HS-5 (cell line): Measurements from ENCODE around the gene KCTD17.

Experiments used
- DNase-seq: peaks from one replicate; pipeline ENCODE4 v3.0.0-alpha.2; 2012; ENCODE audit warnings: low read depth

KCTD17 gene

DNA sequence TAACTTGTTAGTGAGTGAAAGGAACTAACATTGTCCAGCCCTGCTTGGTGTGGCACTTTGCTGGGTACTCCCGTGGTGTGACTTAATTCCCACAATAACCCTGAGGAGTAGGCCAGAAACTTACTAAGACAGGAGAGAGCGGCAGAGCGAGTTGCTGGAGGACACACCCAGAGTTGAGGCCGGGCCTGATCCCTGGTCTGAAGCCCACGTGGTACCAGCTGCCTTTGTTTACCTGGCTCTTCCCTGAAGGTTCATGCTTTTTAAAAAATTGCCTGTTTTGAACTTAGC lies 31.4 kb upstream of the KCTD17 start:
- DNase-seq = no peak

GRCh38 chr22:37021041-37021440 lies 30.5 kb upstream of the KCTD17 start:
- no peak for DNase-seq

- no peak for DNase-seq
Measured at GRCh38 chr22:37021710-37022482, 29.6 kb upstream of the KCTD17 start.

DNA sequence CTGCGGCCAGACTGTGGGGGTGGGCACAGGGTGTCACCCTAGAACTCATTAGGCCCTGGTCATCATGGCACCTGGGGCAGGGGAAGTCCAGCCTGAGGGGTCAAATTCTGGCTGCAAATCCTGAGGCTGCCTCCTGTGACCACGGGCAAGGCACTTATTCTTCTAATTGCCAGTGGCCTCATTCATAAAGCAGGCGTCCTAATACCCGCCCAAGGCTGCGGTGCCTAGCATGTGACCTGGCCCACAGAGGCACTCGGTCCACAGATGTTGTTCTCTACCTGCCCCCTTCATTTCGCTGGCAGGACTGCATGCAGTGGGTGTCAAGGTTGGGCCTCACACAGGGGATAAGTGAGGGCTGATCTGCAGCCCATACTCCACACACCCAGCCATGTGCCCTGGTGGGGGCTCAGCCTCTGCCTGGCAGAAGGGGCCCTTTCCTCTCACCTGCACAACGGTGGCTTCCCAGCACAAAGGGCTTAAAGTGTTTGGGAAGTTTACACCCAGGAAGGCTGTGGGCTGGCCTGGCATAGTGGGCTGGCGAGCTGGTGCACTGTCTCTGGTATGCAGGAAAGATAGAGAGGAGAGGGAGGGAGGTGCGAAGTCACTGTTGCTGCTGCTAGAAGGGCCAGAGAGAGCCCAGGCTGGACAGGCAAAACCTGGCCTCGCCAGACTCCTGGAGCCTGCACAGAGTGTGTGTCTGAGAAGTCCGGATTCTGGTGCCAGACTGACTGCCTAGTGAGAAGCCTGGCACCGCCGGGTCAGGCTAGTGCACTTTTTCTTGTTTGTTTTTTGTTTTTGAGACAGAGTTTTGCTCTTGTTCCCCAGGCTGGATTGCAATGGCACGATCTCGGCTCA lies 28.8 kb upstream of the KCTD17 start:
- DNase-seq = no peak

DNA sequence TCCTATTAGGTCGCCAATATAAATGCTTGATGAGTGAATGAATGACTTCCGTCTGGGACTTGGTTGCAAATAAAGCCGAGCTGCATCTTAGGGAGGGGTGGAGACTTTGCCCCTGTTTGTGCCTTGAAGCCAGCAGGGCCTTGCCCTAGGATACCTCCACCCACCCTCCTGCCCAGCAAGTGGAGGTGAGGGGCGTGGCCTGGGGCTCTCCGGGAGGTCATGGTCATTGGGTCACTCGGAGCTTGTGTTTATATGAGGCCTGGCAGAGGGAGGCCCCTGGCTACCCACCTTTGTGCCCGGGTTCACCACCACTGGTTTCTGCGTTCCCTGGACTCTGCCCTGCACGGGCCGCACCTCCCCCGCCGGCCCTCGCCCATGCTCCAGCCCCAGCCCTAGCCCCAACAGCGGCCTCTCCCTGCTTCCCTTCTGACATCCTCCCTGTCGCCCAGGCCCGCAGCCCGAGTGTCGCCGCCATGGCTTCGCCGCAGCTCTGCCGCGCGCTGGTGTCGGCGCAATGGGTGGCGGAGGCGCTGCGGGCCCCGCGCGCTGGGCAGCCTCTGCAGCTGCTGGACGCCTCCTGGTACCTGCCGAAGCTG lies 27.7 kb upstream of the KCTD17 start:
- no peak for DNase-seq

DNA sequence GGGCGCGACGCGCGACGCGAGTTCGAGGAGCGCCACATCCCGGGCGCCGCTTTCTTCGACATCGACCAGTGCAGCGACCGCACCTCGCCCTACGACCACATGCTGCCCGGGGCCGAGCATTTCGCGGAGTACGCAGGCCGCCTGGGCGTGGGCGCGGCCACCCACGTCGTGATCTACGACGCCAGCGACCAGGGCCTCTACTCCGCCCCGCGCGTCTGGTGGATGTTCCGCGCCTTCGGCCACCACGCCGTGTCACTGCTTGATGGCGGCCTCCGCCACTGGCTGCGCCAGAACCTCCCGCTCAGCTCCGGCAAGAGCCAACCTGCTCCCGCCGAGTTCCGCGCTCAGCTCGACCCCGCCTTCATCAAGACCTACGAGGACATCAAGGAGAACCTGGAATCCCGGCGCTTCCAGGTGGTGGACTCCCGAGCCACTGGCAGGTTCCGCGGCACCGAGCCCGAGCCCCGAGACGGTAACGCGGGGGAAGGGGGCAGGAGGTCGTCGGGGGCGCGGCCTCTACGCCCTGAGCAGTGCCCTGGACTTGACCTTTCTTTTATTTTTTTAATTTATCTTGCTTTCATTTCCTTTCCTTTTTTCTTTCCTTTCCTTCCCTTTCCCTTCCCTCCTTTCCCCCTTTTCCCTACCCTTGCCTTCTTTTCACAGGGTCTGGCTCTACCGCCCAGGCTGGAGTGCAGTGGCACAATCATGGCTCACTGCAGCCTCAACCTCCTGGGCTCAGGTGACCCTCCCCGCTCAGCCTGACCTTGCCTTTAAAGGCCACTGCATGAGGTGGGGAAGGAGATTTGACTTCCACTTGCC lies 27.0 kb upstream of the KCTD17 start:
- DNase-seq = no peak

- DNase-seq = no peak
Measured at GRCh38 chr22:37025500-37026070, 26.0 kb upstream of the KCTD17 start.

- no peak for DNase-seq
Measured at GRCh38 chr22:37026325-37026724, 25.2 kb upstream of the KCTD17 start.

- no peak for DNase-seq
Measured at GRCh38 chr22:37027556-37027955, 24.0 kb upstream of the KCTD17 start.

DNA sequence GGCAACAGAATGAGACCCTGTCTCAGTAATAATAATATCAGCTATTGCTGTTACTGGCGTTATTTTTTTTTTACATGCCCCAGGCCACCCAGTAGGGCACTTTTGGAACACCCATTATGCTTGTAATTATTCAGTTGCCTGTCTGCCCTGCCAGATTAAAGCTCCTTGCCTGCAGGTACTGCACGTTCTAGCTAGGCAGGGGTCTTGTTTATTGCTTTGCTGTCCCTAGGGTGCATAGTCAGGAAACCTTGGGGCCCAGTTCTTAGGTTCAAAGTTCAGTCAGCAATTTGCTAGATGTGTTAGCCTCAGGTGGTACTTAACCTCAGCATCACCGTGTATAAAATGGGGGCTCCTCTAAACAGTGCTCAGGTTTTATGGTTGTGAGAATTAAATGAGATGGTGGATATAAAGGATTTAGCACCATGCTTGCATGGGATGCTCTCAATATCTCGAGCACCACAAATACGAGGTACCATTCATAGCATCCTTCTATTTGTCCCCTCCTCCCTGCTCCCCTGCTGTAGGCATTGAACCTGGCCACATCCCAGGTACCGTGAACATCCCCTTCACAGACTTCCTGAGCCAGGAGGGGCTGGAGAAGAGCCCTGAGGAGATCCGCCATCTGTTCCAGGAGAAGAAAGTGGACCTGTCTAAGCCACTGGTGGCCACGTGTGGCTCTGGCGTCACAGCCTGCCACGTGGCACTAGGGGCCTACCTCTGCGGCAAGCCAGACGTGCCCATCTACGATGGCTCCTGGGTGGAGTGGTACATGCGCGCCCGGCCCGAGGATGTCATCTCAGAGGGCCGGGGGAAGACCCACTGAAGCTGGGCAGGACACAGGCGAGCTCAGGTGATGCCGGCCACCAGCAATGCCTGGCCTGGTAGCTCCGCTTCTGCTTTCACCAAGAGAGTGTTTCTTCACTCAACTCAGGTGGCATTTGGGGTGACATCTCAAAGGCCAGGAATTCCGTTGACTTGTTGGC lies 22.6 kb upstream of the KCTD17 start:
- no peak for DNase-seq

DNA sequence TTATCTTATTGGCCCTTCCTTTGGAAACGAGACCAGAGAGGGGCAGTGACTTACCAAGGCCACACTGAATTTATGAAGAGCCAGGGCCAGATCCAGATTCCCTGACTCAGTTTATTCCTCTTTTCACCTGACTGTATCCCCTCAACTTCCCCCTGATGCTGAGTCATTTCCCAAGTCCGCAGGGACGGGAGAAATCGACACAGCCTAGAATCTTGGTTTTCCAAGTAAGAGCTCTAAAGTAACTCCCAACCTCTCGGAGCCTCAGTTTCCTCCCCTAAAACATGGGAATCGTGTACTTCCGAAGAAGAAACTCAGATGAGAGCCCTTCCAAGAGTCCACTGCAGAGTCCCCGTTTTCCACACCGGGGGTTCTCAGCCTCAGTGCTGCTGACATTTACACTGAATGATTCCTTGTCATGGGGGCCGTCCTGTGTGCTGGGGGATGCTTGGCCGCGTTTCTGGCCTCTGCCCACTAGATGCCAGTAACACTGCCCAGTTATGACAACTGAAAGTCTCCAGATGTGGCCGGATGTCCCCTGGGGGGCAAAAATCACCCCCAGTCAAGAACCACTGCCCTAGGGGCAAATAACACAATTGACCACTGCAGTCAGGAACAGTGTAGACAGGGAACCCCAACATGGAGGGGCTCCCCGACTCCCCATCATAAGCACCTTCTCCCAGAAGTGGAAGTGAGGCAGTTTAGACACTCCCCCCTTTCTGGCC lies 20.8 kb upstream of the KCTD17 start:
- no peak for DNase-seq

DNA sequence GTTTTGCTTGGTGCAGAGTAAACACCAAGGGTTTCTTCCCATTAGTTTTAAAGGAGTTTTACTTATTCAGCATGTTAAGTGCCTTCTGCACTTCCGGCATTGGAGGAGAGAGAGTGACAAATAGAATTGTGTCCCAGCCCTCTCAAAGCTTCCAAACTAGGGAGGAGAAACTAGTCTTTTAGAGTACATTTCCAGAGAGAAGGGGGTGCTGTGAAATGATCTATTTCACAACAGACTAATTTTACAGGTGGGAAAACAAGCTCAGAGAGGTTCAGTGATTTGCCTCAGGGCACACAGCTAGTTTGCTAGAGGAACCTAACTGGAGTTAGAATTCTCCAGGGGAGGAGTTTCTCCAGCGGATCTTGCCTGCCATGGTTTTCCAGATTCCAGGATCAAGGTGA lies 19.4 kb upstream of the KCTD17 start:
- DNase-seq = no peak

DNA sequence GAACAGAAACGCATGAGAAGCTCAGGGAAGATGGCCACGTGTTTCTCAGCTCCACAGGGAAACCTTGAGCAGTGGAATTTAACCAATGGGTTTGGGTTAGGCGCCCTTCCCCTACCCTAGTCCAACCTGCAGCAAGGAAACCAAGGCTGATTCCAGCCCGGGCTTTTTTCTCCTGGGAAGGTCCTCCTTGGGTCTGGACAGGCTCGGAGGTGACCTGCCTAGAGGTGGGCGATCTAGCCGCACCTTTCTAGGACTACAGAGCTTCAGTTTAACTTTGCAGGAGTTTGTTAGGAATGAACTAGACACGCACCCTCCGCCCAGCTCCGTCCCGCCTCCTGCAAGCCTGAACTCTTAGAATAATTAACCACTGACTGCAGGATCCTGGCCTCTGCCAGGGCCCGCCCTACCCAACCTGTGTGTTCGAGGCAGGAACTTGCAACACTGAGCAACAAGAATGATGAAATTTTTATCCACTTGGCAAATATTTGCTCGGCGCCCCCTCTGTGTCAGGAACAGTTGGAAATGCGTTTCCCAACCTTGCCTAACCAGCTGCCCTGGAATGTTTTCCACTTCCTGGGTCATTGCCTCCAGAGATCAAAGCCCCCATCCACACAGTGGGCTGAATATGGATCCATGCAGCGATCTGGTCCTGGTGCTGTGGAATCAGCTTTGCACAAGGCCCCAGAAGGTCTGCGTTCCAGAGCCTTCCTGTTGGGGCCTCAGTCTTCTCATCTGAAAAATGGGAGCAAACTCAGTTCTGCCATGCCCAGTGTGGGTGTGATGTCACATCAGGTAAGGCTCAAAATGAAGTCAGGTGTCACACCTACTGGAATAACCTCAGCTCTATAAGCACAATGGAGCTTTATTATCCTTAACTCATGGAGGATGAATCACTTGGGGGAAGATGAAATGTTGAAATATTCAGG lies 18.7 kb upstream of the KCTD17 start:
- no peak for DNase-seq

DNA sequence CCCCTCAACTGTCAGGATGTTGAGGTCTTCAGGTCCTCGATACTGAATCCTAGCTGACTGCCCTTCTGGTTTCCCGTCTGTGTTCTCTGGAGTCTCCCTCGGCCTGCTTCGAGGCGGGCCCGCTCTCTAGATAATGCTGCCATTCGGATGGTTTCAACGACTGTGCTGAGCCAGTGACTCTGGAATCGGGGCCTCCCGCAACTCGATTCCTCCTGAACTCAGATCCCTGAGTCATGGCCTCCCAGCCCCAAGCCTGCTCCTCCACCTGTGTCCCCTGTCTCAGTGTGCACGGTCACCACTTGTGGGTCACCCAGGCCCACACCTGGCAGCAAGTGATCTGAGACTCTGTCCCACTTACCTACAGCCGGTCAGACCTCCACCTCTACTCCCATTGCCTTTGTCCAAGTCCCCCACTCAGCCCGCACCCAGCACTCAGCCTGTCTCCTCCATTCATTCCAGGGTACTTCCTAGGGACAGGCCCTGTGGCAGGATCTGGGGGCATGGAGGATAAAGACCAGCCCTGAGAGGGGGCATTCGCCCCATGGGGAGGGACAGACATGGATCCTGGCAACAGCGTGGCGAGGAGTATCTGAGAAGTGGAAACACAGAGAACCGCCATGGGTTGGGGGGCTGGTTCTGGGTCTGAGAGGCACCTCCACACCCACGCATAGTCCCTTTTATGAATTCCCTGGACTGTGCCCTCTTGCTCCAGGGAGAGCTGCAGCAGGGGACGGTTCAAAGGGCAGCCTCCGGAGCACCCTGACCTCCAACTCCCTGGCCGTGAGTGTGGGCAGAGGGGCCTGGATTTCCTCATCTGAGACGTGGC lies 17.7 kb upstream of the KCTD17 start:
- DNase-seq = no peak

DNA sequence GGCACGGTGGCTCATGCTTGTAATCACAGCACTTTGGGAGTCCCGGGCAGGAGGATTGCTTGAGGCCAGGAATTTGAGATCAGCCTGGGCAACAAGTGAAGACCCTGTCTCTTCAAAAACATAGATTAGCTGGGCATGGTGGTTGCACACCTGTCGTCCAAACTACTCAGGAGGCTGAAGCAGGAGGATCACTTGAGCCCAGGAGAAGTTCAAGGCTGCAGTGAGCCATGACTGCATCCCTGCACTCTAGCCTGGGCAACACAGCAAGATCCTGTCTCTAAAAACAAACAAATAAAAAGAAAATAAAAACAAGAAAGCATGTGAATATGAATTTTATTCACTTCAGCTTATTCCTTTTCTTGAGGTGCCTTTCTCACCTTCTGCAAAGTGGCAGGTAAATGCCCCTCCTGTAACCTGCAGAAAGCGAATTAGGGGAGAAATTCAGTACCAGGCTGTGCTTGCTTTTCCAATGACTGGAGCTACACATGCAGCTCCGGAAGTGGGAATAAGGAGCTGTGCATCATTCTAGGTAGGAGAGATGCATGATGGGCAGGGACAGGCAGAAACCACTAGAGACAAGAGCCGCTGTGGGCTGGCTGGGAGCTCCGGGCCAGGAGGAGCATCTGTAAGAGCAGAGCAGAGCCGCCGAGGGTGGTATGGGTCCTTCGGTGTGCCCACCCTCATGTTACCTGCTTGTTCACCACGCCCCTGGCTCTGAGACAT lies 14.7 kb upstream of the KCTD17 start:
- no peak for DNase-seq

DNA sequence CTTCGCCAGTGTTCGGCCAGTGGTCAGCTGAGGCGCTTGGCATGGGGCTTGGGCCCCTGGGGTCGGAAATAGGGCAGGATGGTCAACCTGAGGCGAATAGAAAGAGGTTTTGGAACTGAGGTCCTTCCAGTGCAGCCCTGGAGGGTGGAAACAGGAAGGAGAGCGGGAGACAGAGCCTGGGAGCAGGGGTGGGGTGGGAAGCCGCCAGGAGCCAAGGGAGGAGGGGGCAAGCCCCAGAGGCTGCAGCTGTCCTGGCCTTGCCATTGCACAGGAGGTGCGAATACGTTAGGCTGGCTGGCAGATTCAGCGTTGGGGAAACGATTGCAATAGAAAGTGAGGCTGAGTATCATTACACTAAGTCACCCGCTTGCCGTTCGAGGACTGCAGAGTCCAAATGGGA lies 13.9 kb upstream of the KCTD17 start:
- DNase-seq = no peak

DNA sequence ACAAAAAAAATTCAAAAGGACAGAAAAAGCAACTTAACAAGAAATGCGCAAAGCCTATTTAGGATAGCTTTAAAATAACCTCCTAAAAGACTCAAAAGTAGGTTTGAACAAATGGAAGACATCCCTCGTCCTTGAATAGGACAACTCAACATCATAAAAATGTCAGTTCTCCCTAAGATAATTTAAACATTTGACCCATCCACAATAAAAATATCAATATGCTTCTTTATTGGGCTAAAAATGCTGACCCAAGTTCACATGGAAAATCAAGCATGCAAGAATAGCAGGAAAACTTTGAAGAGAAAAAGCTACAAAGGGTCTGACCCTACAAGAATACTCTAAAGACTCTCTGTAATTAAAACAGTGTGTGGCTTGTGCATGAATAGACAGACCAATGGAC lies 12.1 kb upstream of the KCTD17 start:
- DNase-seq = no peak
